ENCODE data around the gene DNAL4.
"Not testable (repeated sequence)": the region's sequence is repeated elsewhere in the genome, so short reads cannot be mapped to it uniquely, and the experiment has no call there.

The DNAL4 gene

GRCh38 chr22:38826801-38827200 is 32.9 kb upstream of the DNAL4 start:
- no peak for DNase-seq

DNA sequence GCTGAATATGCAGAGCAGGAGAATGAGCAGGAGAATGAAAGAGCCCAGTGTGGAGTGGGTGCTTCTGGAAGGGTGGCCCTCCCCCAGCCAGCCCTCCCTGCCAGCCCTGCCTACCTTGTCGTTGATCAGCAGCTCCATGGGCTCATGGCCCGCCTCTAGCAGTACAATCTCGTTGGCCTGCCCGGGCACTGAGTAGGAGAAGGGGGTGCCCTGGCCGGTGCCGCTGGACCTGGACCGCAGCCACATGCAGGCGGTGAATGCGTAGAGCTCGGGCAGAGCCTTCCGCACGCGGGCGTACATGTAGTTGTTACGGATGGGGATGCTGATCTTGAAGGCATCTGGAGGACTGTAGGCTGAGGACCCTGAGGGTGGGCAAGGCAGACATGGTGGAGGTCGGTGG is 32.4 kb upstream of the DNAL4 start:
- no peak for DNase-seq

GRCh38 chr22:38824585-38824984 is 30.6 kb upstream of the DNAL4 start:
- DNase-seq: peak; percentile 17 to 68

- no peak for DNase-seq
Observed at GRCh38 chr22:38823637-38824036, 29.7 kb upstream of the DNAL4 start.

- no peak for DNase-seq
Observed at GRCh38 chr22:38823076-38823475, 29.1 kb upstream of the DNAL4 start.

GRCh38 chr22:38820020-38820419 is 26.1 kb upstream of the DNAL4 start:
- no peak for DNase-seq

DNA sequence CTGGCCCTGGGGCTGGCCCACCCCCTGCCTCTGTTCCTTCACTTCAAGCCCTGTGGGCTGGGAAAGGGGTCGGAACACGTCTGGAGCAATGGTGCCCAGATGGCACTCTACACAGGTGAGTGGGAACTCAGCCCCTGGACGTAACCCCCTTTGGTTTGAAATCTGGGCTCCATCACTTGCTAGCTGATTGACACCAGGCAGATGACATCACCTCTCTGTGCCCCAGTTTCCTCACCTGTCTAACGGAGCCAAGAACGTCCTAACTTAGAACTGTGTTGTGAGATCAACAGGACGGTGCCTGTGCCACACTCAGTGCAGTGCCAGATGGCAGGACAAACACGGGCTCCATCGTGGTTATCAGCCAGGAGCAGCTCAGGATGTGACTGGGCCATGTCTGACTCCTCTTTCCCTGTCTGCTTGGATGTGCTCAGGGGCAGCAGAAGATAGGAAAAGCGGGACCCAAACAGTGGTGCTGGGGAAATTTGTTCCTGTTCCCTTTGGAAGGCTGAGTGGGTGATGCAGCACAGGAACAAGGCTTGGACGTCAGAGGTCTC is 25.5 kb upstream of the DNAL4 start:
- no peak for DNase-seq

- DNase-seq: no peak
Observed at GRCh38 chr22:38817196-38817595, 23.3 kb upstream of the DNAL4 start.

- no peak for DNase-seq
Observed at GRCh38 chr22:38815842-38816241, 21.9 kb upstream of the DNAL4 start.

DNA sequence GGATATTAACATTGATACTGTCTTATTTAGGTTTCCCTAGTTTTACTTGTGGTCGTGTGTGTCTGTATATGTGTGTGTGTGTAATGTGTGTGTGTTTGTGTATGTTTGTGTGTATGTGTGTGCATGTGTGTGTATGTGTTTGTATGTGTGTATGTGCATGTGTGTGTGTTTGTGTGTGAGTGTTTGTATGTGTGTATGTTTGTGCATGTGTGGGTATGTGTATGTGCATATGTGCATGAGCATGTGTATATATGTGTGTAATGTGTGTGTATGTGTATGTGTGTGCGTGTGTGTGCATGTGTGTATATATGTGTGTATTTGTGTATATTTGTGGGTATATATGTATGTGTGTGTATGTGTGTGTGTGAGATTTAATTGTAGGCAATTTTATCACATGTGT is 17.3 kb upstream of the DNAL4 start:
- no peak for DNase-seq

DNA sequence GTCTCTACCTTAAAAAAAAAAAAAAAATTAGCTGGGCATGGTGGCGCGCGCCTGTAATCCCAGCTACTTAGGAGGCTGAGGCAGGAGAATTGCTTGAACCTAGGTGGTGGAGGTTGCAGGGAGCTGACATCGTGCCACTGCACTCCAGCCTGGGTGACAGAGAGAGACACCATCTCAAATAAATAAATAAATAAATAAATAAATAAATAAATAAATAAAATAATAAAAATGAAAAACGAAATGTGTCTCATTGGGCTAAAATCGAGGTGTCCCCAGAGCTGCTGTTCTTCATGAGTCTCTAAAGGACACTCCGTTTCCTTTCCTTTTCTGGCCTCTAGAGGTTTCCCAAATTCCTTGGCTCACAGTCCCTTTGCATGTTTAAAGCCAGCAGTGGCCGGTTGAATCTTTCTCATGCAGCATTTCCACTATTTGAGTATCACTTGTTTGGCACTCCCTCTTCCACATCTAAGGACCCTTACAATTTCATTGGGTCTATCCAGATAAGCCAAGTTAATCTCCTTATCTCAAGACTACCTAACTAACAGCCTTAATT is 11.2 kb upstream of the DNAL4 start:
- DNase-seq: not testable (repeated sequence)

DNA sequence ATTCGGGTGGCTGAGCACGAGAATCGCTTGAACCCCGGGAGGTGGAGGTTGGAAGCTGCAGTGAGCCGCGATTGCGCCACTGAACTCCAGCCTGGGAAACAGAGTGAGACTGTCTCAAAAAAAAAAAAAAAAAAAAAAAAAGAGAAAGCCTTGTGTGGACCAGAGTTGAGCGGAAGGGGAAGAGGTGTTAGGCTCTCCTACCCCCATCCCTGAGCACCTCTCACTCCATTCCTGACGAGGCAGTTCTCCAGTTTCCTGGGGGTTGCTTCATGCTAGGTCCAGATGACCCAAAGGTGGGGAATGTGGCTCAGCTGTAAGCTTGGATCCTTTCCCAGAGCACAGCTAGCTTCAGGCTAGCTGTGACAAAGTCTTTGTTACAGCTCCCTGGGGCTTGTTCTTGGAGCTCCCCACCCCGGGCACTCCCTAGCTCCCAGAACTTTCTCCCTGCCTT is 8.8 kb upstream of the DNAL4 start:
- DNase-seq: no peak

GRCh38 chr22:38799265-38800002 is 5.5 kb upstream of the DNAL4 start:
- DNase-seq: no peak

DNA sequence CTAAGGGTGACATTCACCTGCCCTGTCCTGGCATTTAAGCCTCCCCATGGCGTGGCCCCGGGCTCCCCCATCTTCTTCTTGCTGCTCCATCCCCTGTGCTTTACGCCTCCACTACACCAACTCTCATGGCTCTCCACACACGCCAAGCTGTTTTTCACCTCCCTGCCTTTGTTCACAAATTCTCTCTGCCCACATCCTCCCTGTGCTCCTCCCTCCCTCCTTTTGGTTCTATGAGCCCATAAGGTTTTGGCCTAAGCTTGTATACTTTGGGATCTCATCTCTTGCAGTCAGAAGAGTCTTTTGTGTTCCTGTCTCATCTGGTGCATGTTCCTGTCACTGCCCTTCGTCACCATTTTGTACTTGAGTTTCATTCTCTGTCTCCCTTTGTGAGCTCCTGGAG is 4.6 kb upstream of the DNAL4 start:
- no peak for DNase-seq

- DNase-seq: no peak
Observed at GRCh38 chr22:38796262-38796957, 2.5 kb upstream of the DNAL4 start.

- DNase-seq: no peak
Observed at GRCh38 chr22:38795569-38795968, 1.6 kb upstream of the DNAL4 start.

DNA sequence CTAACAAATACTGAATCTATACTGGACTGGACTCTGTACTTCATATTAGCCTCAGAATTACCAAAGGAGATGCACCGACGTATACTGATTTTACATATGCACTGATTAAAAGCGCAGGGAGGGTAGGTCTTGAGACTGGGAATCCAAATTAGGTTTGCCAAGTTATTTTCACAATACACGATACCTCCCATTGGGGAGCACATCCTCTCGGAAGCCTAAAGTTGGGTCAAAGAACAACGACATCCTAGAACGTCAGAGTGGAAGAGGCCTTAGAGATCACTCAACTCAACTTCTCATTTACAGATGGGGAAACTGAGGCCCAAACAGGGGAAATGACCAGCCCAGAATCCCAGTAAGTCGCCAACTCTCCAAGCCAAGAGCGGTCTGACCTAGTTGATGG is 626 bp downstream of the DNAL4 start:
- DNase-seq: no peak

DNA sequence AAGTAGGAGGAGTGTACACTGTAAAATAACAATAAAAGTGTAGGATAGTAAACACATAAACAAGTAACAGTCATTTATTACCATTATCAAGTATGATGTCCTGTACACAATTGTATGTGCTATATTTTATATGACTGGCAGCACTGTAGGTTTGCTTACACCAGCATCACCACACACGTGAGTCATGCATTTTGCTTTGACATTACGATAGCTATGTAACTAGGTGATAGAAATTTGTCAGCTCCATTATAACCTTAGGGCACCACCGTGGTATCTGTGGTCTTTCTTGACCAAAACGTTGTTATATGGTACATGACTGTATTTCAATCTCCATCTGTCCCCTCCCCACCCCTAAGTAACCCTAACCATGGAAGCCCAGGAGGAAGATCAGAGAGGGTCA is 1.1 kb downstream of the DNAL4 start:
- DNase-seq: no peak

DNA sequence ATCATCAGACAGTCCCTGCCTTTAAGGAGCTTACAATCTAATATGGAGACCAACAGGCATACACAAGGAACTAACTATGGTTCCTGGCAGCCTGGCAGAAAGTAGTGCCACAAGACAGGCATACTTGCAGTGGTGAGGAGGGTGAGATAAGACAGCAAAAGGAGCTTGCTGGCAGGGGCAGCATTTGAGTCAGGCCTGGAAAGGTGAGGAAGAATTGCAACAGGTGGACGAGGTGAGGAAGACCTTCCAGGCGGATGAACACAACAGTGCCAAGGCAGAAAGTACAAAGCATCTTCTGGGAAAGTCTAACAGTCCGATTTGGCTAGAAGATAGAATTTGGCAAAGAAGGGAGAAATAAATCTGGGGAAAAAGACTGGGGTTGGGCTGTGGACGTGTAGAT is 4.3 kb downstream of the DNAL4 start:
- DNase-seq: no peak

DNA sequence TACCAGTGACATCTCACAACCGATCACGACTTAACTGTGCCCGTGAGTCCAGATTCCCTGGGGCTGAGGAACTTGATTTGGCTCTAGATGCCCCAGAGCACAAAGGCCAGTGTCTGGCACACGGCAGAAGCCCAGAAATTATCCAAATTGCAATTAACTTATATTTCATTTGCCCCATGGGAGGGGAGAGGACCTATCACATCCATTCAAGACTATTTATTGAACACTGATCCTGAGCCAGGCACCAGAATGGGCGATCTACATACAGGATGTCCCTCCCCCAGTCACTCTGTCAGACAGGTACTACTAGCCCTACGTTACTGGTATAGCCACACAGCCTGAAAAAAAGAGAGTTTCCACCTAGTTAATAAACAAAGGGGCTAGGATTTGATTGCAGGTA is 5.1 kb downstream of the DNAL4 start:
- DNase-seq: no peak

DNA sequence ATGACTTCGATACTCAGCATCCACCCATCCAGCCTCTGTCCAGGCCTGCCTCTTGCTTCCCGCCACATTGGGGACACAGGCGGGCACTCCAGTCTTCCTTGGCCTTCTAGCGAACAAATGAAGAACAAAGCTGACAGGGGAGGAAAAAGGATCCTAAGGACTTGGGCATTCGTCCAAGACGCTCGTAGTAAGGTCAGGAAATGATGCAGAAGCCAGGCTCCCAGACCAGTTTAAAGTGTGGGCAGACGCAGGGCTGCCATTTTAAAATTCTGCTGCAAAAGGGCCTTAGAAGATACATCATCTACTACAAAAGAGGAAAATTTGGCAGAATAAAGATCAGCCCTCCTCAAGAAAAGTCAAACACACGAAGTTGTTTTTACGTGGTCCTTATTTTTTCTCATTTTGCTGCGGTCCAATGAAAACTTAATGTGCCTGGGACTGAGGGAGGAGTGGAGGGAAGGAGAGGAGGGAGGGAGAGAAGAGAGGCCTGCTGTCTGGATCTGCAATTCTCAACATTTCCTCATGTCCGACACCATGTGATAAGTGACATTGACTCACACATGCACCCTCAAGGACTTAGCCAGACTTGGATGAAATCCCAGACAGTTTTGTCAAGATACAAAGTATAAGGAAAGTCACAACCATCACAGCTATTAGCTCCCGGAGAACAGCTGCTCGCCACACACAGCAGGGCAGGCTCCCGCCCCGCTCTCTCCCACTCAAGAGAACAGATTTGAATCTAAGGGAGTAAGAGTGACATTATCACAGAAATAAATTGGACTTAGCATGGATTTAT is 5.7 kb downstream of the DNAL4 start:
- DNase-seq: no peak

- DNase-seq: no peak
Observed at GRCh38 chr22:38786631-38787030, 7.3 kb downstream of the DNAL4 start.

GRCh38 chr22:38784856-38785255 is 9.1 kb downstream of the DNAL4 start:
- no peak for DNase-seq

Measured in hippocampal formation (tissue), 2 donors.